GM12878 (cell line): ENCODE data around the gene CCDC178.

Experiments used
- EZH2 ChIP-seq: IDR thresholded peaks from 2 replicates; pipeline ENCODE4 v1.6.1; 2012; ENCODE audit warnings: low read depth, mild to moderate bottlenecking, control low read depth, inconsistent platforms, low read length, borderline replicate concordance; ENCODE audit not compliant: control insufficient read depth
- TF ChIP-seq, protein P1 (sequence below): IDR thresholded peaks from 2 replicates; pipeline ENCODE4 v1.6.1; 2012; ENCODE audit warnings: low read depth, low read length, improper control_type of control experiment
- TF ChIP-seq, protein P2 (sequence below): IDR thresholded peaks from 2 replicates; pipeline ENCODE4 v1.6.1; 2012; ENCODE audit warnings: low read depth, low read length, improper control_type of control experiment

DNA sequence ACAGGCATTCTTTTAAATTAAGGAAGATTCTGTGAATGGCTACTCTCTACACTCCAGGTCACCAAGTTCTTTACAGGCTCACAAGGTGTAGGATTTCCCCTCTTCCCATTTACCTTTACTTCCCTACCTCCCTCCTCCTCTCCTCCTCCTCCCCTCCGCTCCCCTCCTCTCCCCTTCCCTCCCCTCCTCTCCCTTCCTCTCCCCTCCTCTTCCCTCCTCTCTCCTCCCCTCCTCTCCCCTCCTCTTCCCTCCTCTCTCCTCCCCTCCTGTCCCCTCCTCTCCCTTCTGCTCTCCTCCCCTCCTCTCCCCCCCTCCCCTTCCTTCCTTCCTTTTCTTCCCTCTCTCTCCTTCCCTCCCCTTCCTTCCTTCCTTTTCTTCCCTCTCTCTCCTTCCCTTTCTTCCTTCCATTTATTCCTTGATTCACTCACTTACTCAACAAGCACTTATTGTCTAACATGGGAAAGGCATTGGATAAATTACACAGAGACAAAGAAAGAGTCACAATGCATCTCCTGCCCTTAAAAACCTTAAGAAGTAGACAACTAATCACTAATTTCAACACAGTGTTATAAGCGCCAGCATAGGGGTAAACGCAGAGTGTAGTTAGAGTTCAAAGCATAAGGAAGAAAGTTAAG lies 152.3 kb downstream of the CCDC178 start:
- TF ChIP-seq, protein P1, sequence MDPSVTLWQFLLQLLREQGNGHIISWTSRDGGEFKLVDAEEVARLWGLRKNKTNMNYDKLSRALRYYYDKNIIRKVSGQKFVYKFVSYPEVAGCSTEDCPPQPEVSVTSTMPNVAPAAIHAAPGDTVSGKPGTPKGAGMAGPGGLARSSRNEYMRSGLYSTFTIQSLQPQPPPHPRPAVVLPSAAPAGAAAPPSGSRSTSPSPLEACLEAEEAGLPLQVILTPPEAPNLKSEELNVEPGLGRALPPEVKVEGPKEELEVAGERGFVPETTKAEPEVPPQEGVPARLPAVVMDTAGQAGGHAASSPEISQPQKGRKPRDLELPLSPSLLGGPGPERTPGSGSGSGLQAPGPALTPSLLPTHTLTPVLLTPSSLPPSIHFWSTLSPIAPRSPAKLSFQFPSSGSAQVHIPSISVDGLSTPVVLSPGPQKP = no peak
- no peak for TF ChIP-seq EZH2
- TF ChIP-seq, protein P2, sequence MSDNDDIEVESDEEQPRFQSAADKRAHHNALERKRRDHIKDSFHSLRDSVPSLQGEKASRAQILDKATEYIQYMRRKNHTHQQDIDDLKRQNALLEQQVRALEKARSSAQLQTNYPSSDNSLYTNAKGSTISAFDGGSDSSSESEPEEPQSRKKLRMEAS = no peak
